AG09309 (cell line): Measurements from ENCODE around the gene NKAIN2.

Experiments used
- DNase-seq: peaks from one replicate; pipeline ENCODE4 v3.0.0-alpha.2; 2010; ENCODE audit warnings: low read depth
- H3K4me3 ChIP-seq: 2 replicates; pipeline ENCODE4 v1.5.1; 2011; ENCODE audit warnings: mild to moderate bottlenecking, low read depth, low read length, moderate library complexity; ENCODE audit not compliant: control insufficient read depth
- CTCF ChIP-seq: IDR thresholded peaks from 2 replicates; pipeline ENCODE4 v1.5.1; 2011; ENCODE audit warnings: mild to moderate bottlenecking, low read depth, low read length, inconsistent platforms; ENCODE audit not compliant: insufficient read depth, control insufficient read depth; ENCODE audit errors: missing control alignments

Gene NKAIN2

DNA sequence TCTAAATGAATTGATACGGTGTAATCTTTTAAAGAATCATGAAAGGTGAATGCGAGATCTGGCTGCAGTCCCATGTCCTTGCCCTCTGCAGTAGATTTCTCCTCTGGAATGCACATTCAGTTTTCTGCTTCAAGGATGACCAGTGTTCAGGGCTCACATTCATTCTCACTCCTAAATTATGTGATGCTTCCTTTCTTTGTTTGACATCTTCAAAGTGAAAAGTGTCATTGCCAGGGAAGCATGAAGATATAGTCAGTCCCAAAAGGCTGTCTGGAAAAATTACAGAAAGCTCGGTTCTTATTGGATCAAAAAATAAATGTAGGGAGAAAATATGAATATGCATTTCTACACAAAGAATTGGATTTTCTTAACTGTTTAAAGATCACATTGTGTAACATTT, 395.6 kb downstream of the NKAIN2 start:
- no peak for TF ChIP-seq CTCF
- H3K4me3 ChIP-seq = no peak overlapping the region
- DNase-seq = no peak

DNA sequence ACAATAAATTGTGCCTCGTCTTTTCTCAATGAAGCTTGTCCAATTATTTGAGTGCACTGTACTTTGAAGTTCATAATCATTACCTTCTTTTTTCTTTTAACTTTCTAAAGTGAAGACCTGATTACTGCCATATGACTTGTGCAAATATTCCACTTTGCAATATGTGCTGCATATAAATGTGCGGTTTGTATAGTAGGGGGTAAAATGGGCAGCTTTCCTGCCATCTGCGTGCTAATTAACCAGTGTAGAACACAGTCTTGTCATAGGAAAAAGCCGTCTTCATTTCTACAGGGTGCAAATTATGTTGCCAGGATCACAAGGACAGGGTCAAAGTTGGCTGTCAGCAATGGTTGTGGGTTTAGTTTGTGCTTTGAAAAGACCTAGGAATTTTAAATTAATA, 397.0 kb downstream of the NKAIN2 start:
- H3K4me3 ChIP-seq = no peak overlapping the region
- TF ChIP-seq CTCF = no peak
- no peak for DNase-seq

DNA sequence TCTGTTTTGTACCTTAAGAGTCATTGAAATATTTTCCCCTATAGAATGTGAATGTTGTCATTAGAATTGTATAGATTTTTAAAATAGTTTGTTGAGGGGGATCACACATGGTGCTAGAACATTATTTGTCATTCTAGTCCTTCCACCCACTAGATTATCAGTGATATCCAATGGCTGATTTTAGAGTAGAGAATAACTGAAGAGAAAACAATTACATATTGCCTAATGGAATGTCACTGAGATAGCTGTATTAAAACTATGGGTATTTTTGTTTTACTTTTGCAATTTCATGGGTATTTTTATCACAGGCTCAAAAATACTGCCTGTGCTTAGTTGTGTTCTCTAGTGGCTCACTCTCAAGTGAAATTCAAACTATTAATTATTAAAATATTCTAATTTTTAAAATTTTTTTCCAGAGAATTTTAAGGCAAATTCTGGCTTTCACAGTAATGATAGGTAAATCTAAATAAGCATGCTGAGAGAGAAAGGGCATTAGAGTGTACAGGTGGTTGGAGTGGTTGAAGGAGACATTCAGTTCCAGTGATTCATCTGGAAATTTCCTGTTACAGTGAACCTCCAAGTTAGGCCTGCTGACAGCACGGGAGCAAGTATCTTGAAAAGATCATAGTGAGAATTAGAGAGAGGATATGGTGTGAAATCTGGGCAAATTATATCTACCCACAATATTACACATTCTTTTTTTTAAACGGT, 399.6 kb downstream of the NKAIN2 start:
- no peak for DNase-seq
- TF ChIP-seq CTCF = no peak

GRCh38 chr6:124203812-124204167, 400.1 kb downstream of the NKAIN2 start:
- no peak for DNase-seq
- TF ChIP-seq CTCF = no peak
- no peak overlapping the region for H3K4me3 ChIP-seq

More for the DNA sequence above, 399.6 kb downstream of the NKAIN2 start:
- no peak overlapping the region for H3K4me3 ChIP-seq

DNA sequence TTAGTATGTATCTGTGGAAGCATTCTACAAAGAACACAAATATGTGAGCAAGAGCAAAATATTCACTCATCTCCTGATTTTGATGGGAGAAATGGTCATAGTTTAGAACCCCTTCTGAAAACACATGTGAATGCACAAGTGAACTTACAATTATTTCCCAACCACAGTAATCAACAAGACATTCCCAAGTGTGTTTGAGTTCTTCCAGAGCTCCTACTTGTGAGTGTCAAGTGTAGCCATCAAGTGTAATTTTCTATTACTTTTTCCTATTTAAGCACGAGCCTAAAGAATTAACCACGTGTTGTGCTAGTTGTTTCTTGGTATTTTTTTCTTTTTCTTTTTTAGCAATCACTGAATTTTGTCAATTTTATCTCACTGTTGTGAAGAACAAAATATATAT, 402.3 kb downstream of the NKAIN2 start:
- H3K4me3 ChIP-seq = no peak overlapping the region
- no peak for DNase-seq
- no peak for TF ChIP-seq CTCF

- no peak overlapping the region for H3K4me3 ChIP-seq
- no peak for DNase-seq
- TF ChIP-seq CTCF = no peak
These were observed 420.1 kb downstream of the NKAIN2 start for GRCh38 chr6:124223611-124224345.
